Measurements from ENCODE around the gene MLLT1.

DNA sequence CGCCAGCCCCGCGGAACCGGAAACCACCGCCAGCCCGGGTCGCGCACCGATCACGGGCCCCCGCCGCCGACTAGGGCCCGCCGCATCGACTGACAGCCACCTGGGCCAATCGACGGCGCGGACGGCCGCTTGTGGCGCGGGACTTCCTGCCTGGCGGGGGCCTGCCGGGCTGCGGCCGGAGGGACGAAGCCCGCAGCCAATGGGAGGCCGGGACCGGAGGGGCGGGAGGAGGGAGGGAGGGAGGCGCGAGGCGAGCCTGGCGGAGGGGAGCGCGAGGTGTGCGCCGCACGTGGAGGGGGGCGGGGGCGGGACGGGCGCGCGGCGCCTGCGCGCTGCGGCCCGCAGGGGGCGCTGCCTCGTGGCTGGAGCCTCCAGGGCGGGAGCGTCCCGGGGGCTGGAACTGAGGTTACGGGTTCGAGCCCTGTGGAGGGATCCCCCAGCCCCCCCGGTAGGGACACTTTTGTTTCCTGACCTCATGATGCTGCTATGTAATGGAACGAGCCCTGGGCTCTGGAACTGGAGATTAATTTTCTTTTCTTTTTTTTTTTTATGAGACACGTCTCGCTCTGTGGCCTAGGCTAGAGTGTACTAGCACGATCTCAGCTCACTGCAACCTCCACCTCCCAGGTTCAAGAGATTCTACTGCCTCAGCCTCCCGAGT is at the start of gene MLLT1:
- TF ChIP-seq, protein P1, sequence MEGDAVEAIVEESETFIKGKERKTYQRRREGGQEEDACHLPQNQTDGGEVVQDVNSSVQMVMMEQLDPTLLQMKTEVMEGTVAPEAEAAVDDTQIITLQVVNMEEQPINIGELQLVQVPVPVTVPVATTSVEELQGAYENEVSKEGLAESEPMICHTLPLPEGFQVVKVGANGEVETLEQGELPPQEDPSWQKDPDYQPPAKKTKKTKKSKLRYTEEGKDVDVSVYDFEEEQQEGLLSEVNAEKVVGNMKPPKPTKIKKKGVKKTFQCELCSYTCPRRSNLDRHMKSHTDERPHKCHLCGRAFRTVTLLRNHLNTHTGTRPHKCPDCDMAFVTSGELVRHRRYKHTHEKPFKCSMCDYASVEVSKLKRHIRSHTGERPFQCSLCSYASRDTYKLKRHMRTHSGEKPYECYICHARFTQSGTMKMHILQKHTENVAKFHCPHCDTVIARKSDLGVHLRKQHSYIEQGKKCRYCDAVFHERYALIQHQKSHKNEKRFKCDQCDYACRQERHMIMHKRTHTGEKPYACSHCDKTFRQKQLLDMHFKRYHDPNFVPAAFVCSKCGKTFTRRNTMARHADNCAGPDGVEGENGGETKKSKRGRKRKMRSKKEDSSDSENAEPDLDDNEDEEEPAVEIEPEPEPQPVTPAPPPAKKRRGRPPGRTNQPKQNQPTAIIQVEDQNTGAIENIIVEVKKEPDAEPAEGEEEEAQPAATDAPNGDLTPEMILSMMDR (IDR thresholded peaks at IDR 0.05; ENCODE audit: insufficient read depth, low read length, poor library complexity, severe bottlenecking), result no peak
- TF ChIP-seq EZH2phosphoT487 (conservative IDR thresholded peaks at IDR 0.05; ENCODE audit: low read length), result no peak
